ENCODE results near the gene LRRC49.

GRCh38 chr15:70910958-70911357 is 18.3 kb downstream of the LRRC49 start:
- no peak for TF ChIP-seq GATA2 (IDR thresholded peaks at IDR 0.05; ENCODE audit: low read depth, low read length)
- TF ChIP-seq GATA3 (IDR thresholded peaks at IDR 0.05; ENCODE audit: low read depth, low read length), result no peak

Measured in SH-SY5Y (cell line).